ENCODE results near the gene FGF1. TPM values are rescaled to one million over a fixed set of nuclear protein-coding genes. Genes with fewer than 3 reads are reported as not detected.
A peak's percentile ranks its signal among the peaks of the same experiment; 100 is the strongest.

The FGF1 gene
- total RNA-seq, 1 experiment from 2014 or later: 3.2 TPM

GRCh38 chr5:142661143-142661542 lies 24.7 kb downstream of the FGF1 start:
- Histone ChIP-seq H2BK12ac (ENCODE audit: insufficient read length, low read depth, low read length) (no peak overlapping the region), H3K4me2 (ENCODE audit: insufficient read depth, insufficient read length, low read length) (no peak overlapping the region), H3T11ph (ENCODE audit: low read length) (no peak overlapping the region), H3K79me2 (ENCODE audit: insufficient read depth, low read length) (no peaks in the 10 kb centered on the region), H3K23me2 (ENCODE audit: insufficient read length, low read depth, low read length, poor library complexity, severe bottlenecking) (no peaks in the 10 kb centered on the region), H4K5ac (ENCODE audit: insufficient read length, low read depth, low read length) (no peak overlapping the region), H4K8ac (replicated peaks; ENCODE audit: insufficient read length, low read depth, low read length) (no peak overlapping the region), H2BK120ac (ENCODE audit: low read depth, low read length, poor library complexity, severe bottlenecking) (no peak overlapping the region), H3K23ac (ENCODE audit: insufficient read length, low read depth, low read length) (no peak overlapping the region), H2AFZ (ENCODE audit: low read length) (no peak overlapping the region), H2BK5ac (ENCODE audit: insufficient read length, low read length) (no peak overlapping the region), H3K27me3 (ENCODE audit: insufficient read depth, low read length) (no peaks in the 10 kb centered on the region), H3K9ac (ENCODE audit: extremely low read depth, insufficient read length, low read length) (no peak overlapping the region), H3K56ac (ENCODE audit: insufficient read length, low read depth, low read length) (no peak overlapping the region), H3K18ac (ENCODE audit: insufficient read length, low read depth, low read length) (no peak overlapping the region), H3K9me3 (ENCODE audit: control insufficient read depth, low read depth, low read length) (no peaks in the 10 kb centered on the region), H2BK20ac (ENCODE audit: low read depth, low read length, poor library complexity, severe bottlenecking) (no peak overlapping the region), H4K91ac (ENCODE audit: insufficient read length, low read depth, low read length) (no peak overlapping the region), H3K14ac (ENCODE audit: insufficient read depth, low read length) (no peak overlapping the region), H4K20me1 (ENCODE audit: control insufficient read depth, insufficient read depth, insufficient read length) (no peaks in the 10 kb centered on the region), H3K79me1 (ENCODE audit: insufficient read depth, low read depth, low read length, poor library complexity, severe bottlenecking) (no peaks in the 10 kb centered on the region), H2BK15ac (ENCODE audit: low read depth, low read length) (no peak overlapping the region), H3K27ac (ENCODE audit: insufficient read length, low read depth, low read length) (no peak overlapping the region), H2AK5ac (ENCODE audit: insufficient read length, low read length) (no peak overlapping the region), H3K4ac (ENCODE audit: low read depth, low read length) (no peak overlapping the region), H3K4me1 (ENCODE audit: insufficient read depth, low read length) (peaks cover 4% of the 10 kb centered on the region; the same call in 1 of the 2 replicates)
- no peak overlapping the region for H3K4me3 Mint-ChIP-seq
- H3K27ac Mint-ChIP-seq: no peak overlapping the region
- H3K9me3 Mint-ChIP-seq: no peaks in the 10 kb centered on the region
- TF ChIP-seq CTCF (conservative IDR thresholded peaks at IDR 0.05): peak; percentile 27; the same call in 1 of the 3 replicates
- WGBS (ENCODE audit: extremely low coverage, insufficient read length, low lambda C conversion rate): no CpG with 5 or more reads among the region's 2 CpGs
- no peak for DNase-seq
- H3K36me3 Mint-ChIP-seq (ENCODE audit: insufficient read depth in 1 of 3, low read depth in 3 of 3): peaks cover 0 to 6% (median 4%) of the 10 kb centered on the region in 3 experiments; a peak in 2 of 7 replicates
- no peaks in the 10 kb centered on the region; the same call in 1 of the 2 replicates for H3K27me3 Mint-ChIP-seq (ENCODE audit: low read depth)
- peaks cover 8 to 15% of the 10 kb centered on the region in 2 experiments for H3K4me1 Mint-ChIP-seq
